Measurements from ENCODE around the gene NEMP2. TPM values are rescaled to one million over a fixed set of nuclear protein-coding genes. Genes with fewer than 3 reads are reported as not detected.

Gene NEMP2
- total and polyA plus RNA-seq, 4 donors = 0.67 to 6.1 (median 2.8) TPM

- TF ChIP-seq MAX (IDR thresholded peaks at IDR 0.05) = no peak
- no peak for TF ChIP-seq RXRA (IDR thresholded peaks at IDR 0.05)
- no peak for TF ChIP-seq TAF1 (conservative IDR thresholded peaks at IDR 0.05)
- no peaks in the 10 kb centered on the region for H3K4me1 ChIP-seq (ENCODE audit: control insufficient read depth in 4 of 4, insufficient read depth in 4 of 4, low read length in 3 of 4)
- DNase-seq (ENCODE audit: low spot score) = no peak
- no peak overlapping the region for H3K4me3 ChIP-seq (ENCODE audit: low read depth in 1 of 3, low read length in 3 of 3)
- no peak overlapping the region for H3K27ac ChIP-seq (ENCODE audit: low read depth in 1 of 2, low read length in 2 of 2)
- WGBS = 90% methylated on average over 7 of the region's 7 CpGs
- H3K9ac ChIP-seq (ENCODE audit: low read depth in 1 of 2, low read length in 2 of 2) = no peak overlapping the region
- no peaks in the 10 kb centered on the region for H3K27me3 ChIP-seq (ENCODE audit: control insufficient read depth in 4 of 4, insufficient read depth in 4 of 4, low read length in 3 of 4)
- no peaks in the 10 kb centered on the region for H3K36me3 ChIP-seq (ENCODE audit: control insufficient read depth in 4 of 4, insufficient read depth in 3 of 4, low read depth in 1 of 4, low read length in 3 of 4)
- H3K9me3 ChIP-seq (ENCODE audit: control insufficient read depth in 4 of 4, low read length in 3 of 4) = peaks cover 0 to 3% (median 0%) of the 10 kb centered on the region in 4 donors
Measured at GRCh38 chr2:190554357-190555006, 20.0 kb upstream of the NEMP2 start.

GRCh38 chr2:190553254-190553653, 18.7 kb upstream of the NEMP2 start:
- no peak overlapping the region for H3K27ac ChIP-seq (ENCODE audit: low read depth in 1 of 2, low read length in 2 of 2)
- no peaks in the 10 kb centered on the region for H3K4me1 ChIP-seq (ENCODE audit: control insufficient read depth in 4 of 4, insufficient read depth in 4 of 4, low read length in 3 of 4)
- 97% methylated on average over 1 of the region's 1 CpG for WGBS
- no peak overlapping the region for H3K9ac ChIP-seq (ENCODE audit: low read depth in 1 of 2, low read length in 2 of 2)
- no peaks in the 10 kb centered on the region for H3K27me3 ChIP-seq (ENCODE audit: control insufficient read depth in 4 of 4, insufficient read depth in 4 of 4, low read length in 3 of 4)
- H3K4me3 ChIP-seq (ENCODE audit: low read depth in 1 of 3, low read length in 3 of 3) = no peak overlapping the region
- no peaks in the 10 kb centered on the region for H3K36me3 ChIP-seq (ENCODE audit: control insufficient read depth in 4 of 4, insufficient read depth in 3 of 4, low read depth in 1 of 4, low read length in 3 of 4)
- TF ChIP-seq ATF3 (IDR thresholded peaks at IDR 0.05) (no peak), CTCF (IDR thresholded peaks at IDR 0.05; ENCODE audit: low read depth, low read length, missing input control) (no peak), JUND (IDR thresholded peaks at IDR 0.05) (no peak), EGR1 (IDR thresholded peaks at IDR 0.05; ENCODE audit: low read depth in 2 of 2) (no peak), MAX (IDR thresholded peaks at IDR 0.05) (no peak), FOXA2 (IDR thresholded peaks at IDR 0.05) (no peak), ZBTB33 (IDR thresholded peaks at IDR 0.05) (no peak), TAF1 (conservative IDR thresholded peaks at IDR 0.05) (no peak), RXRA (IDR thresholded peaks at IDR 0.05) (no peak), RAD21 (IDR thresholded peaks at IDR 0.05) (no peak)
- DNase-seq (ENCODE audit: low spot score) = no peak
- peaks cover 0 to 3% (median 0%) of the 10 kb centered on the region in 4 donors for H3K9me3 ChIP-seq (ENCODE audit: control insufficient read depth in 4 of 4, low read length in 3 of 4)

GRCh38 chr2:190551928-190552327, 17.4 kb upstream of the NEMP2 start:
- H3K9me3 ChIP-seq (ENCODE audit: control insufficient read depth in 4 of 4, low read length in 3 of 4) = peaks cover 0 to 3% (median 0%) of the 10 kb centered on the region in 4 donors
- TF ChIP-seq MAX (IDR thresholded peaks at IDR 0.05) = no peak
- no peak for TF ChIP-seq TAF1 (conservative IDR thresholded peaks at IDR 0.05)
- no peak for TF ChIP-seq GABPA (IDR thresholded peaks at IDR 0.05 in 1 of 2, conservative IDR thresholded peaks at IDR 0.05 in 1 of 2)
- no peak for TF ChIP-seq EGR1 (IDR thresholded peaks at IDR 0.05; ENCODE audit: low read depth in 2 of 2)
- no peak for TF ChIP-seq HNF4G (IDR thresholded peaks at IDR 0.05)
- no peak for TF ChIP-seq JUND (IDR thresholded peaks at IDR 0.05)
- WGBS = 61% methylated on average over 4 of the region's 4 CpGs
- no peaks in the 10 kb centered on the region for H3K36me3 ChIP-seq (ENCODE audit: control insufficient read depth in 4 of 4, insufficient read depth in 3 of 4, low read depth in 1 of 4, low read length in 3 of 4)
- H3K4me3 ChIP-seq (ENCODE audit: low read depth in 1 of 3, low read length in 3 of 3) = no peak overlapping the region
- DNase-seq (ENCODE audit: low spot score) = no peak
- H3K27me3 ChIP-seq (ENCODE audit: control insufficient read depth in 4 of 4, insufficient read depth in 4 of 4, low read length in 3 of 4) = no peaks in the 10 kb centered on the region
- no peak overlapping the region for H3K9ac ChIP-seq (ENCODE audit: low read depth in 1 of 2, low read length in 2 of 2)
- no peaks in the 10 kb centered on the region for H3K4me1 ChIP-seq (ENCODE audit: control insufficient read depth in 4 of 4, insufficient read depth in 4 of 4, low read length in 3 of 4)
- H3K27ac ChIP-seq (ENCODE audit: low read depth in 1 of 2, low read length in 2 of 2) = no peak overlapping the region
